ENCODE results near the gene HBA1. TPM values are rescaled to one million over a fixed set of nuclear protein-coding genes. Genes with fewer than 3 reads are reported as not detected.

Gene HBA1
- total RNA-seq, 2 donors from 2014 or later = 174 TPM; not detected in 1

GRCh38 chr16:177394-177822, 928 bp downstream of the HBA1 start:
- TF ChIP-seq, protein P1, sequence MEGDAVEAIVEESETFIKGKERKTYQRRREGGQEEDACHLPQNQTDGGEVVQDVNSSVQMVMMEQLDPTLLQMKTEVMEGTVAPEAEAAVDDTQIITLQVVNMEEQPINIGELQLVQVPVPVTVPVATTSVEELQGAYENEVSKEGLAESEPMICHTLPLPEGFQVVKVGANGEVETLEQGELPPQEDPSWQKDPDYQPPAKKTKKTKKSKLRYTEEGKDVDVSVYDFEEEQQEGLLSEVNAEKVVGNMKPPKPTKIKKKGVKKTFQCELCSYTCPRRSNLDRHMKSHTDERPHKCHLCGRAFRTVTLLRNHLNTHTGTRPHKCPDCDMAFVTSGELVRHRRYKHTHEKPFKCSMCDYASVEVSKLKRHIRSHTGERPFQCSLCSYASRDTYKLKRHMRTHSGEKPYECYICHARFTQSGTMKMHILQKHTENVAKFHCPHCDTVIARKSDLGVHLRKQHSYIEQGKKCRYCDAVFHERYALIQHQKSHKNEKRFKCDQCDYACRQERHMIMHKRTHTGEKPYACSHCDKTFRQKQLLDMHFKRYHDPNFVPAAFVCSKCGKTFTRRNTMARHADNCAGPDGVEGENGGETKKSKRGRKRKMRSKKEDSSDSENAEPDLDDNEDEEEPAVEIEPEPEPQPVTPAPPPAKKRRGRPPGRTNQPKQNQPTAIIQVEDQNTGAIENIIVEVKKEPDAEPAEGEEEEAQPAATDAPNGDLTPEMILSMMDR (IDR thresholded peaks at IDR 0.05) = no peak
- DNase-seq (ENCODE audit: low spot score) (no peak), ATAC-seq (ENCODE audit: insufficient number of reproducible peaks, low FRiP score, low read depth) (no peak)
- Histone ChIP-seq H3K4me3 (no peak overlapping the region), H3K27ac (no peak overlapping the region), H3K9me3 (no peaks in the 10 kb centered on the region), H3K4me1 (ENCODE audit: control insufficient read depth in 1 of 2, low read depth in 2 of 2) (peaks cover 14 to 17% of the 10 kb centered on the region in 2 donors), H3K27me3 (replicated peaks; ENCODE audit: insufficient read depth) (peaks cover 27% of the 10 kb centered on the region), H3K36me3 (no peaks in the 10 kb centered on the region)

- ATAC-seq (ENCODE audit: insufficient number of reproducible peaks, low FRiP score, low read depth) (no peak), DNase-seq (ENCODE audit: low spot score) (no peak)
- TF ChIP-seq, protein P1 (IDR thresholded peaks at IDR 0.05) = no peak
- Histone ChIP-seq H3K4me3 (no peak overlapping the region), H3K27ac (no peak overlapping the region), H3K36me3 (no peaks in the 10 kb centered on the region), H3K27me3 (replicated peaks; ENCODE audit: insufficient read depth) (peaks cover 27% of the 10 kb centered on the region), H3K9me3 (no peaks in the 10 kb centered on the region), H3K4me1 (ENCODE audit: control insufficient read depth in 1 of 2, low read depth in 2 of 2) (peaks cover 14 to 17% of the 10 kb centered on the region in 2 donors)
These were observed 1.6 kb downstream of the HBA1 start for GRCh38 chr16:177981-178667.

DNA sequence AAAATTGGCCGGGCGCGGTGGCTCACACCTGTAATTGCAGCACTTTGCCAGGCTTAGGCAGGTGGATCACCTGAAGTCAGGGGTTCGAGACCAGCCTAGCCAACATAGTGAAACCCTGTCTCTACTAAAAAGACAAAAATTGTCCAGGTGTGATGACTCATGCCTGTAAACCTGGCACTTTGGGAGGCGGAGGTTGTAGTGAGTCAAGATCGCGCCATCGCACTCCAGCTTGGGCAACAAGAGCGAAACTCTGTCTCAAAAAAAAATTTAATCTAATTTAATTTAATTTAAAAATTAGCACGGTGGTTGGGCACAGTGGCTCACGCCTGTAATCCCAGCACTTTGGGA, 2.2 kb downstream of the HBA1 start:
- H3K27ac ChIP-seq = no peak overlapping the region
- TF ChIP-seq, protein P1 (IDR thresholded peaks at IDR 0.05) = no peak
- no peak for DNase-seq (ENCODE audit: low spot score)
- H3K9me3 ChIP-seq = no peaks in the 10 kb centered on the region
- H3K36me3 ChIP-seq = no peaks in the 10 kb centered on the region
- ATAC-seq (ENCODE audit: insufficient number of reproducible peaks, low FRiP score, low read depth) = no peak
- peaks cover 27% of the 10 kb centered on the region for H3K27me3 ChIP-seq (replicated peaks; ENCODE audit: insufficient read depth)
- no peak overlapping the region for H3K4me3 ChIP-seq
- H3K4me1 ChIP-seq (ENCODE audit: control insufficient read depth in 1 of 2, low read depth in 2 of 2) = peaks cover 14 to 17% of the 10 kb centered on the region in 2 donors

DNA sequence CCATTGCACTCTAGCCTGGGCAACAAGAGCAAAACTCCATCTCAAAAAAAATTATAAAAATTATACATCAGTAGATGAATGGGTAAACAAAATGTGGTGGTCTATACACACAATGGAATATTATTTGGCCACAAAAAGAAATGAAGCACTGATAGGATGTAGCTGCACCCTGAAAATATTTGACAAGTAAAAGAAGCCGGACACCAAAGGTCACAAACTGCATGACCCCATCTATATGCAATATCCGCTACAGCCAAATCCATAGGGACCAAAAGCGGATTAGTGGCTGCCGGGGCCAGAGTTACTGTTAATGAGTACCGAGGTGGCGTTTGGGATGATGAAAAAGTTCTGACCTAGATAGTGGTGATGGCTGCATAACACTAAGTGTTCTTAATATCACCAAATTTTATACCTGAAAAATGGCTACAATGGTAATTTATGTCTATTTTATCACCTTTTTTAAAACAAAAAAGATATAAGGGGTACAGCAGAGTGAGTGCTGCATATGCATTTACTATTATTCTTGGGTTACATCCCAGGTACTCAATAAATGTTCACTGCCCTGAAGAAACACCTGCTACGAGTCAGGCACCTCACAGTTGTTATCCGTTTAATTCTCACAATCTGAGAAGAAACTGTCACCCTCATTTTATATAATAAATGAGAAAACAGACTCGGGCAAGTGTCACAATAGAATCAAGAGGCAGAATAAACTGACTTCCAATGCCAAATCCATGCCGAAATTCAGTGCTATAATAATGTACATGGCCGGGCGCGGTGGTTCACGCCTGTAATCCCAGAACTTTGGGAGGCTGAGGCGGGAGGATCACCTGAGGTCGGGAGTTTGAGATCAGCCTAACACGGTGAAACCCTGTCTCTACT, 3.0 kb downstream of the HBA1 start:
- no peak overlapping the region for H3K4me3 ChIP-seq
- no peak overlapping the region for H3K27ac ChIP-seq
- H3K4me1 ChIP-seq (ENCODE audit: control insufficient read depth in 1 of 2, low read depth in 2 of 2) = peaks cover 14 to 17% of the 10 kb centered on the region in 2 donors
- no peaks in the 10 kb centered on the region for H3K36me3 ChIP-seq
- H3K9me3 ChIP-seq = no peaks in the 10 kb centered on the region
- TF ChIP-seq, protein P1 (IDR thresholded peaks at IDR 0.05) = no peak
- ATAC-seq (ENCODE audit: insufficient number of reproducible peaks, low FRiP score, low read depth) = no peak
- DNase-seq (ENCODE audit: low spot score) = no peak
- peaks cover 27% of the 10 kb centered on the region for H3K27me3 ChIP-seq (replicated peaks; ENCODE audit: insufficient read depth)

DNA sequence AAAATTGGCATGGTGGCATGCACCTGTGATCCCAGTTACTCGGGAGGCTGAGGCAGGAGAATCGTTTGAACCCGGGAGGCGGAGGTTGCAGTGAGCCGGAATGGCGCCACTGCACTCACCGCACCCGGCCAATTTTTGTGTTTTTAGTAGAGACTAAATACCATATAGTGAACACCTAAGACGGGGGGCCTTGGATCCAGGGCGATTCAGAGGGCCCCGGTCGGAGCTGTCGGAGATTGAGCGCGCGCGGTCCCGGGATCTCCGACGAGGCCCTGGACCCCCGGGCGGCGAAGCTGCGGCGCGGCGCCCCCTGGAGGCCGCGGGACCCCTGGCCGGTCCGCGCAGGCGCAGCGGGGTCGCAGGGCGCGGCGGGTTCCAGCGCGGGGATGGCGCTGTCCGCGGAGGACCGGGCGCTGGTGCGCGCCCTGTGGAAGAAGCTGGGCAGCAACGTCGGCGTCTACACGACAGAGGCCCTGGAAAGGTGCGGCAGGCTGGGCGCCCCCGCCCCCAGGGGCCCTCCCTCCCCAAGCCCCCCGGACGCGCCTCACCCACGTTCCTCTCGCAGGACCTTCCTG, 3.7 kb downstream of the HBA1 start, which contains the start of gene HBQ1:
Gene HBQ1, plus strand, starts transcription at position 359 of the 575 bp plus-strand sequence. Its CDS starts 28 bp downstream, at position 387.
- Histone ChIP-seq H3K27ac (no peak within 1 kb of the TSS), H3K4me3 (peak within 1 kb of the TSS; percentile 62), H3K4me1 (ENCODE audit: control insufficient read depth in 1 of 2, low read depth in 2 of 2) (peaks cover 14 to 17% of the 10 kb centered on the region in 2 donors), H3K27me3 (replicated peaks; ENCODE audit: insufficient read depth) (peaks cover 22% of the 10 kb centered on the region), H3K9me3 (no peaks in the 10 kb centered on the region), H3K36me3 (no peaks in the 10 kb centered on the region)
- TF ChIP-seq, protein P1 (IDR thresholded peaks at IDR 0.05) = no peak
- DNase-seq (ENCODE audit: low spot score) = no peak
- ATAC-seq (ENCODE audit: insufficient number of reproducible peaks, low FRiP score, low read depth) = no peak

Data from thoracic aorta (tissue), 2 donors.